HL-60 (cell line): Measurements from ENCODE around the gene PRRX2.

ENCODE experiments used
- CTCF ChIP-seq: IDR thresholded peaks from one replicate; pipeline ENCODE4 v1.5.1; 2011; ENCODE audit warnings: low read length, control low read depth, inconsistent platforms; ENCODE audit not compliant: insufficient read depth
- GABPA ChIP-seq: IDR thresholded peaks from 2 replicates; pipeline ENCODE4 v1.6.1; 2012; ENCODE audit warnings: low read depth
- POLR2AphosphoS5 ChIP-seq: IDR thresholded peaks from 2 replicates; pipeline ENCODE4 v1.6.1; 2012; ENCODE audit warnings: low read depth
- REST ChIP-seq: IDR thresholded peaks from 2 replicates; pipeline ENCODE4 v1.6.1; 2012; ENCODE audit warnings: low read depth; ENCODE audit not compliant: insufficient replicate concordance

- TF ChIP-seq CTCF: no peak
- no peak for TF ChIP-seq GABPA
- no peak for TF ChIP-seq POLR2AphosphoS5
- TF ChIP-seq REST: no peak
Measured at GRCh38 chr9:129654554-129655040, 10.8 kb upstream of the PRRX2 start.
